OCI-LY1 (cell line): ENCODE results near the gene EML2.

Source experiments
- H2AFZ ChIP-seq: fragments of 200-600 bp; sonication (generic), shearing (Covaris generic); 2 replicates; pipeline ENCODE4 v1.6.0; 2014; ENCODE audit warnings: antibody characterized with exemption, mild to moderate bottlenecking, low read length
- H3F3A ChIP-seq: fragments of 200-600 bp; sonication (generic), shearing (Covaris generic); 2 replicates; pipeline ENCODE4 v1.6.0; 2014; ENCODE audit warnings: mild to moderate bottlenecking, antibody characterized with exemption, low read length, moderate library complexity; ENCODE audit not compliant: insufficient read depth
- H3K27ac ChIP-seq: fragments of 200-600 bp; sonication (generic); 2 replicates; pipeline ENCODE4 v1.5.1; 2014; ENCODE audit warnings: low read length, mixed run types, mild to moderate bottlenecking, low read depth; ENCODE audit not compliant: poor library complexity, severe bottlenecking
- H3K27me3 ChIP-seq: fragments of 200-600 bp; sonication (generic); 2 replicates; pipeline ENCODE4 v1.6.0; 2014; ENCODE audit warnings: antibody characterized with exemption, mild to moderate bottlenecking, low read length, moderate library complexity; ENCODE audit not compliant: insufficient read depth
- H3K36me3 ChIP-seq: fragments of 200-600 bp; sonication (generic); 2 replicates; pipeline ENCODE4 v1.6.1; 2014; ENCODE audit warnings: mild to moderate bottlenecking, antibody characterized with exemption, low read length, moderate library complexity, mixed read lengths; ENCODE audit not compliant: insufficient read depth
- H3K4me1 ChIP-seq: fragments of 200-600 bp; sonication (generic); 2 replicates; pipeline ENCODE4 v1.5.1; 2014; ENCODE audit warnings: mild to moderate bottlenecking, low read length, moderate library complexity; ENCODE audit not compliant: insufficient read depth, severe bottlenecking
- H3K4me2 ChIP-seq: fragments of 200-600 bp; sonication (generic), shearing (Covaris generic); 2 replicates; pipeline ENCODE4 v1.6.1; 2014; ENCODE audit warnings: low read length
- H3K4me3 ChIP-seq: fragments of 200-600 bp; sonication (generic); 2 replicates; pipeline ENCODE4 v1.5.1; 2014; ENCODE audit warnings: low read length, low read depth, mild to moderate bottlenecking, mixed read lengths; ENCODE audit not compliant: poor library complexity, severe bottlenecking
- H3K79me2 ChIP-seq: fragments of 200-600 bp; shearing (Covaris generic); 2 replicates; pipeline ENCODE4 v1.6.1; 2016; ENCODE audit warnings: mixed run types, low read length, mixed read lengths; ENCODE audit not compliant: insufficient read depth
- H3K9ac ChIP-seq: fragments of 200-600 bp; sonication (generic), shearing (Covaris generic); 2 replicates; pipeline ENCODE4 v1.6.1; 2014; ENCODE audit warnings: mild to moderate bottlenecking, low read length, mixed read lengths
- H3K9me2 ChIP-seq: fragments of 200-600 bp; sonication (generic), shearing (Covaris generic); 2 replicates; pipeline ENCODE4 v1.6.1; 2014; ENCODE audit warnings: low read depth, mild to moderate bottlenecking, low read length, mixed read lengths
- H3K9me3 ChIP-seq: fragments of 200-600 bp; shearing (Covaris generic); 2 replicates; pipeline ENCODE4 v1.6.1; 2014; ENCODE audit warnings: low read length, mixed read lengths
- H4K20me1 ChIP-seq: fragments of 200-600 bp; sonication (generic), shearing (Covaris generic); 2 replicates; pipeline ENCODE4 v1.6.0; 2016; ENCODE audit warnings: mild to moderate bottlenecking, low read length; ENCODE audit not compliant: insufficient read depth
- EZH2 ChIP-seq: fragments of 200-600 bp; sonication (generic), shearing (Covaris generic); IDR thresholded peaks from 2 replicates; pipeline ENCODE4 v1.8.0; 2017; ENCODE audit warnings: borderline replicate concordance, mixed run types, mild to moderate bottlenecking, antibody characterized with exemption, low read length, moderate library complexity, mixed read lengths
- TF ChIP-seq, protein P1 (sequence below): fragments of 200-600 bp; sonication (generic), shearing (Covaris generic); IDR thresholded peaks from 2 replicates; pipeline ENCODE4 v1.5.1; 2017; ENCODE audit warnings: mild to moderate bottlenecking, antibody characterized with exemption, low read length, moderate library complexity, mixed read lengths

The EML2 gene

GRCh38 chr19:45581576-45581975 lies 57.6 kb downstream of the EML2 start:
- Histone ChIP-seq H2AFZ (no peak overlapping the region), H3F3A (no peaks in the 10 kb centered on the region), H3K4me3 (no peak overlapping the region), H3K27ac (no peak overlapping the region), H3K27me3 (no peaks in the 10 kb centered on the region), H3K9me3 (no peaks in the 10 kb centered on the region), H3K9me2 (no peaks in the 10 kb centered on the region), H3K79me2 (no peaks in the 10 kb centered on the region), H3K4me2 (no peak overlapping the region), H3K4me1 (peaks cover 15% of the 10 kb centered on the region), H3K9ac (no peak overlapping the region), H3K36me3 (peaks cover 3% of the 10 kb centered on the region; the same call in 1 of the 2 replicates), H4K20me1 (no peaks in the 10 kb centered on the region)
- TF ChIP-seq EZH2: no peak
- TF ChIP-seq, protein P1, sequence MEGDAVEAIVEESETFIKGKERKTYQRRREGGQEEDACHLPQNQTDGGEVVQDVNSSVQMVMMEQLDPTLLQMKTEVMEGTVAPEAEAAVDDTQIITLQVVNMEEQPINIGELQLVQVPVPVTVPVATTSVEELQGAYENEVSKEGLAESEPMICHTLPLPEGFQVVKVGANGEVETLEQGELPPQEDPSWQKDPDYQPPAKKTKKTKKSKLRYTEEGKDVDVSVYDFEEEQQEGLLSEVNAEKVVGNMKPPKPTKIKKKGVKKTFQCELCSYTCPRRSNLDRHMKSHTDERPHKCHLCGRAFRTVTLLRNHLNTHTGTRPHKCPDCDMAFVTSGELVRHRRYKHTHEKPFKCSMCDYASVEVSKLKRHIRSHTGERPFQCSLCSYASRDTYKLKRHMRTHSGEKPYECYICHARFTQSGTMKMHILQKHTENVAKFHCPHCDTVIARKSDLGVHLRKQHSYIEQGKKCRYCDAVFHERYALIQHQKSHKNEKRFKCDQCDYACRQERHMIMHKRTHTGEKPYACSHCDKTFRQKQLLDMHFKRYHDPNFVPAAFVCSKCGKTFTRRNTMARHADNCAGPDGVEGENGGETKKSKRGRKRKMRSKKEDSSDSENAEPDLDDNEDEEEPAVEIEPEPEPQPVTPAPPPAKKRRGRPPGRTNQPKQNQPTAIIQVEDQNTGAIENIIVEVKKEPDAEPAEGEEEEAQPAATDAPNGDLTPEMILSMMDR: no peak

DNA sequence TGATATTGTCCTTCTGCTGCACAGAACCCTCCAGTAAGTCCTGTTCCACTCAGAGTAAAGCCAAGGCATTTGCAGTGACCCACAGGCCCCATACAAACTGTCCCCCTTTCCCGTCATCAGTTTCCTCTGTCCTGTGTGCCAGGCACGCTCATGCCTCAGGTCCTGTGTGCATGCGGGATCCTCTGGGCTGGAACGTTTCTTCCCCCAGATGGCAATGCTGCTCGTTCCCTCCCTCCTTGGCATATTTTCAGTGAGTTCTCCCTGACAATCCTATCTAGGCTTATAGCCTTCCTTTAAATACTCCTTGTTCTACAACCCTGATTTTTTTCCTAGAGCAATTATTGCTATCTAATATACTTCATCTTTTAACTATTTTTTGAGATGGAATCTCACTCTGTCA lies 60.3 kb downstream of the EML2 start:
- no peaks in the 10 kb centered on the region for H4K20me1 ChIP-seq

DNA sequence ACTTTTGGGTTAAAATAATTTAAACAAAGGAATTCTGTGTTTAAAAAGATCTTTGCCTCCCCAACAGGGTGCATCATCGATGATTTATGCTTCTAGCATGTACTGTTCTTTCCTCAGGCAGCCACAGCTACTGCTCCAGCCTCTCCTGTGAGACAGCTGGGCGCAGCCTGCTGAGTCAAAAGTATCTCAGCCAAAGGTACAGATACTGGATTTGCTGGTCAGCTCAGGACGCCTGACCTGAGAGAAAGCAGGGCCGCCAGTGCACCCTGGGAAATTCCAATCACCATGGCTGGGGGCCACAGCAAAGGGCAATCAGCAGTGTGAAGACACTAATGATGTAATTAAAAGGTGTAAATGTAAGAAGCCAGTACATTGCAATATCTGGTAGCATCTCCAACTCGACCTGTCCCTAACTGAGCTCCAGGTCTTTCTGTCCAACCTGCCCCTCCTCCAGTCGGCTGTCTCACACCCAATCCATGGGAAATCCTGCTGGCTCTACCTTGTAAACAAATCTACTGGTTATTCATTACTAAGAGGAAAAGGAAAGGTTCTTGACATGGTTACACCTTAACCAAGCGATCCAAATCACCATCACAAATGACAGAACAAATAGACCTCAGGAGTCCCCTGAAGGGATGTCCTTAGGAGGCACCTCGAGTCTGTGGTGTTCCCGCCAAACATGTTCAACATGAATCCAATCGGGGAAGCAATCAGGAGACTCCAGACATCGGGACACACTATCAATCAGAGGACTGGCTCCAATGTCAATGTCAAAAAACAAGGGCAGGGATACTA lies 61.9 kb downstream of the EML2 start:
- H3K79me2 ChIP-seq: 0 out of 2 replicates have a peak, but pooled peaks cover 3% of the 10 kb centered on the region
- H3K27me3 ChIP-seq: no peaks in the 10 kb centered on the region
- no peaks in the 10 kb centered on the region for H3F3A ChIP-seq
- H3K9me2 ChIP-seq: no peaks in the 10 kb centered on the region
- H3K27ac ChIP-seq: no peak overlapping the region
- H3K36me3 ChIP-seq: no peaks in the 10 kb centered on the region; the same call in 1 of the 2 replicates
- TF ChIP-seq EZH2: no peak
- TF ChIP-seq, protein P1: no peak
- H3K4me2 ChIP-seq: no peak overlapping the region
- no peak overlapping the region for H3K4me3 ChIP-seq
- H2AFZ ChIP-seq: no peak overlapping the region
- H4K20me1 ChIP-seq: no peaks in the 10 kb centered on the region
- H3K9ac ChIP-seq: no peak overlapping the region
- H3K9me3 ChIP-seq: no peaks in the 10 kb centered on the region
- H3K4me1 ChIP-seq: peaks cover 9% of the 10 kb centered on the region

More for the DNA sequence above, 60.3 kb downstream of the EML2 start:
- Histone ChIP-seq H3K4me1 (peaks cover 18% of the 10 kb centered on the region), H3K4me2 (no peak overlapping the region), H3K79me2 (0 out of 2 replicates have a peak, but pooled peaks cover 3% of the 10 kb centered on the region), H3K9me3 (no peaks in the 10 kb centered on the region), H3K27me3 (no peaks in the 10 kb centered on the region), H3F3A (no peaks in the 10 kb centered on the region), H3K27ac (no peak overlapping the region), H3K4me3 (no peak overlapping the region), H3K36me3 (peaks cover 2% of the 10 kb centered on the region; the same call in 1 of the 2 replicates), H2AFZ (no peak overlapping the region), H3K9ac (no peak overlapping the region), H3K9me2 (no peaks in the 10 kb centered on the region)
- no peak for TF ChIP-seq EZH2
- TF ChIP-seq, protein P1: no peak
